Lung (tissue), 12 donors: ENCODE results near the gene PRKN. TPM values are rescaled to one million over a fixed set of nuclear protein-coding genes. Genes with fewer than 3 reads are reported as not detected.

Experiments
- ATAC-seq: fragments of 200-7000 bp; cut with Tn5 transposase; one replicate; pipeline ENCODE4 v1.9.1; 2020; ENCODE audit warnings: moderate number of reproducible peaks; ENCODE audit not compliant: insufficient read depth, low FRiP score
- DNase-seq, 3 donors: peaks; one replicate each; pipeline ENCODE4 v3.0.0-alpha.2; 2013 to 2017
- H3K27ac ChIP-seq, 2 donors: one replicate each; pipeline ENCODE4 v1.5.1; 2013; ENCODE audit warnings: mild to moderate bottlenecking in 2 of 2, moderate library complexity in 2 of 2, control low read depth in 1 of 2, inconsistent platforms in 1 of 2, low read depth in 1 of 2, low read length in 1 of 2
- H3K27me3 ChIP-seq, 3 donors: one replicate each; pipeline ENCODE4 v1.5.1; 2013; ENCODE audit warnings: low read length in 2 of 3; ENCODE audit not compliant: control insufficient read depth in 3 of 3, insufficient read depth in 3 of 3
- H3K36me3 ChIP-seq, 4 donors: one replicate each; pipeline ENCODE4 v1.5.1; 2013; ENCODE audit warnings: low read length in 4 of 4, mild to moderate bottlenecking in 1 of 4, moderate library complexity in 1 of 4; ENCODE audit not compliant: control insufficient read depth in 4 of 4, insufficient read depth in 4 of 4
- H3K4me1 ChIP-seq, 5 donors: one replicate each; pipeline ENCODE4 v1.5.1; 2013; ENCODE audit warnings: low read length in 5 of 5, mild to moderate bottlenecking in 2 of 5, moderate library complexity in 1 of 5; ENCODE audit not compliant: control insufficient read depth in 5 of 5, insufficient read depth in 5 of 5
- H3K4me3 ChIP-seq: one replicate; pipeline ENCODE4 v1.5.1; 2013; ENCODE audit warnings: mild to moderate bottlenecking, control low read depth, moderate library complexity
- H3K9ac ChIP-seq, 2 donors: one replicate each; pipeline ENCODE4 v1.5.1; 2013; ENCODE audit warnings: low read length in 2 of 2, control low read depth in 1 of 2; ENCODE audit not compliant: insufficient read depth in 1 of 2
- H3K9me3 ChIP-seq, 4 donors: one replicate each; pipeline ENCODE4 v1.5.1; 2013; ENCODE audit warnings: low read length in 3 of 4, mild to moderate bottlenecking in 1 of 4, moderate library complexity in 1 of 4; ENCODE audit not compliant: control insufficient read depth in 4 of 4, insufficient read depth in 3 of 4
- WGBS, 2 donors: extraction: QIAGEN DNeasy Blood & Tissue Kit; methylation state at CpG; one replicate each; pipeline ENCODE4 v1.1.7; 2013; 5-methylcytosine and 5-hydroxymethylcytosine counted together
- polyA plus RNA-seq, 2 donors: library from polyadenylated mRNA; stranded (reverse); fragments of 200-250 nt; gene quantifications; one replicate each; pipeline ENCODE4 v1.2.1, GENCODE V29; 2013
- total RNA-seq, 2 donors: library from RNA; depleted of rRNA in 1 of 2; stranded (reverse); fragments of >200 nt in 1 of 2; gene quantifications; one replicate each; pipeline ENCODE4 v1.2.1, GENCODE V29; 2014 to 2021
- TF ChIP-seq, protein P1 (sequence below): IDR thresholded peaks from 2 replicates; pipeline ENCODE4 v1.5.1; 2012; ENCODE audit warnings: mild to moderate bottlenecking; ENCODE audit errors: control extremely low read depth, extremely low read depth
- donor health status: control.
- donor health status: control.
- donor health status: Bipolar disorder and iron deficiency.
- donor health status: healthy.
- donor health status: DM: yes; HTN: yes; CAD: no.

PRKN gene
- total and polyA plus RNA-seq, 4 donors: 0.27 to 11.2 (median 3.1) TPM

DNA sequence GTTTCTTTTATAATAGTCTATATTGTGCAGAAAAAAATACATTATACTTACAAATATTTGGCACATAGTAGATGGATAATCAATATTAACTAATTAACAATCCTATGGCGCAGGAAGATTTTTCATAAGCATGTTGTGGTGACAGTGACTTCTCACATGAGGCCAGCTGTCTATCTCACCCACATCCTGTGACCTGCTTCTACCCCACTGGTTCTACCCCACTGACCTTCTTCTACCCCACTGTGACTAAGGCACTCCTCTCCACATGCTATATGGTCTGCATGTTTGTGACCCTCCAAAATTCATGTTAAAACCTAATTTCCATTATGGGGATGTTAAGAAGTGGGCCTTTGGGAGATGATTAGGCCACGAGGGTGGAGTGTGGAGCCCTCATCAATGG is 1058.9 kb downstream of the PRKN start:
- no peak overlapping the region for H3K4me3 ChIP-seq
- DNase-seq (no peak), ATAC-seq (no peak)
- WGBS, 2 donors: 84 to 93% methylated on average over 2 of the region's 2 CpGs
- no peaks in the 10 kb centered on the region for H3K27me3 ChIP-seq
- no peaks in the 10 kb centered on the region for H3K36me3 ChIP-seq
- peaks cover 0 to 10% (median 0%) of the 10 kb centered on the region in 4 donors for H3K9me3 ChIP-seq
- no peak overlapping the region for H3K27ac ChIP-seq
- peaks cover 0 to 2% (median 0%) of the 10 kb centered on the region in 5 donors for H3K4me1 ChIP-seq
- H3K9ac ChIP-seq: no peak overlapping the region
- TF ChIP-seq, protein P1, sequence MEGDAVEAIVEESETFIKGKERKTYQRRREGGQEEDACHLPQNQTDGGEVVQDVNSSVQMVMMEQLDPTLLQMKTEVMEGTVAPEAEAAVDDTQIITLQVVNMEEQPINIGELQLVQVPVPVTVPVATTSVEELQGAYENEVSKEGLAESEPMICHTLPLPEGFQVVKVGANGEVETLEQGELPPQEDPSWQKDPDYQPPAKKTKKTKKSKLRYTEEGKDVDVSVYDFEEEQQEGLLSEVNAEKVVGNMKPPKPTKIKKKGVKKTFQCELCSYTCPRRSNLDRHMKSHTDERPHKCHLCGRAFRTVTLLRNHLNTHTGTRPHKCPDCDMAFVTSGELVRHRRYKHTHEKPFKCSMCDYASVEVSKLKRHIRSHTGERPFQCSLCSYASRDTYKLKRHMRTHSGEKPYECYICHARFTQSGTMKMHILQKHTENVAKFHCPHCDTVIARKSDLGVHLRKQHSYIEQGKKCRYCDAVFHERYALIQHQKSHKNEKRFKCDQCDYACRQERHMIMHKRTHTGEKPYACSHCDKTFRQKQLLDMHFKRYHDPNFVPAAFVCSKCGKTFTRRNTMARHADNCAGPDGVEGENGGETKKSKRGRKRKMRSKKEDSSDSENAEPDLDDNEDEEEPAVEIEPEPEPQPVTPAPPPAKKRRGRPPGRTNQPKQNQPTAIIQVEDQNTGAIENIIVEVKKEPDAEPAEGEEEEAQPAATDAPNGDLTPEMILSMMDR: no peak

GRCh38 chr6:161667957-161668356 is 1059.6 kb downstream of the PRKN start:
- TF ChIP-seq, protein P1: no peak
- ATAC-seq (no peak), DNase-seq (no peak)
- H3K27me3 ChIP-seq: no peaks in the 10 kb centered on the region
- no peak overlapping the region for H3K4me3 ChIP-seq
- WGBS, 2 donors: 88 to 92% methylated on average over 1 of the region's 1 CpG
- H3K9me3 ChIP-seq: peaks cover 0 to 10% (median 2%) of the 10 kb centered on the region in 4 donors
- no peak overlapping the region for H3K9ac ChIP-seq
- H3K36me3 ChIP-seq: no peaks in the 10 kb centered on the region
- H3K4me1 ChIP-seq: peaks cover 0 to 2% (median 0%) of the 10 kb centered on the region in 5 donors
- H3K27ac ChIP-seq: no peak overlapping the region

- H3K4me1 ChIP-seq: peaks cover 0 to 2% (median 0%) of the 10 kb centered on the region in 5 donors
- TF ChIP-seq, protein P1: no peak
- 92 to 94% methylated on average over 8 of the region's 8 CpGs for WGBS, 2 donors
- H3K9ac ChIP-seq: no peak overlapping the region
- no peaks in the 10 kb centered on the region for H3K27me3 ChIP-seq
- no peak for ATAC-seq
- H3K27ac ChIP-seq: no peak overlapping the region
- no peak for DNase-seq
- H3K36me3 ChIP-seq: no peaks in the 10 kb centered on the region
- no peak overlapping the region for H3K4me3 ChIP-seq
- peaks cover 0 to 7% (median 2%) of the 10 kb centered on the region in 4 donors for H3K9me3 ChIP-seq
These were observed 1063.9 kb downstream of the PRKN start for GRCh38 chr6:161663682-161664081.
